K562 (cell line): ENCODE data around the gene DISC1. TPM values are rescaled to one million over a fixed set of nuclear protein-coding genes. Genes with fewer than 3 reads are reported as not detected.

Experiments
- ATAC-seq: fragments of 200-7000 bp; cut with Tn5 transposase; 3 replicates; pipeline ENCODE4 v1.9.1; 2020; ENCODE audit warnings: moderate library complexity
- BruUV-seq: library from RNA; stranded (reverse); fragments of 400-500 nt; replicated peaks from 2 replicates; lab custom pipeline; 2021; lab: Mats Ljungman, UMichigan
- CTCF ChIA-PET: fragments of 300-600 bp; formaldehyde crosslinking; extraction: SDS; loops from one replicate; lab custom pipeline; 2021; ENCODE audit warnings: low intra/inter-chr PET ratio; lab: Yijun Ruan, JAX
- POLR2A ChIA-PET: fragments of 300-600, 350-650 bp; sonication (Branson Sonifier 250); formaldehyde crosslinking; extraction: SDS; loops from one replicate; lab custom pipeline; 2021; ENCODE audit warnings: antibody characterized with exemption, inconsistent platforms; lab: Yijun Ruan, JAX
- DNase-seq, 4 experiments: peaks; one replicate each; pipeline versions ENCODE4 v3.0.0 to v3.0.0-alpha.2; 2011 to 2018; ENCODE audit warnings: low spot score in 3 of 4, mixed read lengths in 3 of 4; ENCODE audit errors: extremely low read depth in 1 of 4
- FAIRE-seq: peaks from 2 replicates; lab custom pipeline; 2011; peaks lifted over from hg19 to GRCh38; lab: Jason Lieb, UNC
- H2AFZ ChIP-seq: 2 replicates; pipeline ENCODE4 v1.6.0; 2011; ENCODE audit warnings: low read depth, low read length, control low read depth, inconsistent platforms
- H3K27ac ChIP-seq: fragments of 200-600 bp; 3 replicates; pipeline ENCODE4 v1.8.0; 2011; ENCODE audit warnings: low read depth, mild to moderate bottlenecking, control low read depth, inconsistent platforms, low read length, moderate library complexity, mixed read lengths; ENCODE audit errors: extremely low read depth
- H3K27me3 ChIP-seq, 2 experiments: fragments of 300-600 bp in 1 of 2; 2 replicates in 1 of 2; 3 replicates in 1 of 2; pipeline versions ENCODE4 v1.6.0 to v1.8.0; 2011; ENCODE audit warnings: inconsistent platforms in 2 of 2, low read length in 2 of 2, mild to moderate bottlenecking in 1 of 2, mixed read lengths in 1 of 2, moderate library complexity in 1 of 2; ENCODE audit not compliant: control insufficient read depth in 2 of 2, insufficient read depth in 2 of 2
- H3K36me3 ChIP-seq: fragments of 300-600 bp; 3 replicates; pipeline ENCODE4 v1.8.0; 2011; ENCODE audit warnings: mild to moderate bottlenecking, low read length, inconsistent platforms; ENCODE audit not compliant: control insufficient read depth, insufficient read depth
- H3K4me1 ChIP-seq, 2 experiments: fragments of 200-600 bp in 1 of 2; replicated peaks in 1 of 2; 2 replicates in 1 of 2; 3 replicates in 1 of 2; pipeline versions ENCODE4 v1.5.1 to v1.8.0; 2011; ENCODE audit warnings: inconsistent platforms in 2 of 2, low read length in 2 of 2, mild to moderate bottlenecking in 1 of 2, mixed read lengths in 1 of 2, moderate library complexity in 1 of 2; ENCODE audit not compliant: control insufficient read depth in 2 of 2, insufficient read depth in 2 of 2
- H3K4me2 ChIP-seq: 2 replicates; pipeline ENCODE4 v1.6.1; 2011; ENCODE audit warnings: low read length, control low read depth, inconsistent platforms, mixed read lengths; ENCODE audit not compliant: insufficient read depth
- H3K4me3 ChIP-seq: fragments of 200-600 bp; sonication (generic), shearing (Covaris generic); 2 replicates; pipeline ENCODE4 v1.5.1; 2016; ENCODE audit warnings: control low read depth, inconsistent platforms
- H3K79me2 ChIP-seq: fragments of 200-600 bp; 3 replicates; pipeline ENCODE4 v1.8.0; 2011; ENCODE audit warnings: low read length, inconsistent platforms; ENCODE audit not compliant: control insufficient read depth, insufficient read depth
- H3K9ac ChIP-seq, 2 experiments: 2 replicates each; pipeline versions ENCODE4 v1.6.0 to v1.6.1; 2011; ENCODE audit warnings: low read depth in 2 of 2, low read length in 2 of 2, control low read depth in 1 of 2, inconsistent platforms in 1 of 2, mild to moderate bottlenecking in 1 of 2, mixed read lengths in 1 of 2; ENCODE audit not compliant: insufficient read depth in 1 of 2
- H3K9me1 ChIP-seq: one replicate; pipeline ENCODE4 v1.6.0; 2011; ENCODE audit warnings: inconsistent platforms, mild to moderate bottlenecking, low read length, moderate library complexity; ENCODE audit not compliant: control insufficient read depth, insufficient read depth
- H3K9me3 ChIP-seq: replicated peaks from 2 replicates; pipeline ENCODE4 v1.5.1; 2011; ENCODE audit warnings: low read depth, low read length, inconsistent platforms; ENCODE audit not compliant: control insufficient read depth, insufficient read depth
- H4K20me1 ChIP-seq: replicated peaks from 2 replicates; pipeline ENCODE4 v1.6.1; 2011; ENCODE audit warnings: low read length, inconsistent platforms, mixed read lengths; ENCODE audit not compliant: control insufficient read depth, insufficient read depth
- ARID4B ChIP-seq: sonication (generic); formaldehyde crosslinking; IDR thresholded peaks from 2 replicates; pipeline ENCODE4 v1.8.0; 2022; ENCODE audit warnings: mild to moderate bottlenecking, missing genetic modification reagents
- C11orf30 ChIP-seq: fragments of 450-650 bp; IDR thresholded peaks from 2 replicates; pipeline ENCODE4 v1.6.1; 2016; ENCODE audit warnings: low read depth, mild to moderate bottlenecking
- CREB1 ChIP-seq, 2 experiments: sonication (generic) in 1 of 2; formaldehyde crosslinking in 1 of 2; IDR thresholded peaks; 2 replicates each; pipeline versions ENCODE4 v1.6.1 to v1.8.0; 2012 to 2022; ENCODE audit warnings: inconsistent platforms in 1 of 2, mild to moderate bottlenecking in 1 of 2, missing genetic modification reagents in 1 of 2, moderate library complexity in 1 of 2
- FOXA1 ChIP-seq: fragments of 450-650 bp; IDR thresholded peaks from 2 replicates; pipeline ENCODE4 v1.6.1; 2016; ENCODE audit warnings: mild to moderate bottlenecking, borderline replicate concordance
- HCFC1 ChIP-seq: IDR thresholded peaks from 2 replicates; pipeline ENCODE4 v1.6.1; 2012; ENCODE audit warnings: low read depth, low read length, improper control_type of control experiment
- JUNB ChIP-seq: fragments of 450-650 bp; formaldehyde crosslinking; conservative IDR thresholded peaks from 2 replicates; pipeline ENCODE4 v1.4.0; 2020; ENCODE audit warnings: mild to moderate bottlenecking
- MTA3 ChIP-seq: fragments of 450-650 bp; formaldehyde crosslinking; IDR thresholded peaks from 2 replicates; pipeline ENCODE4 v1.6.1; 2017; ENCODE audit warnings: mild to moderate bottlenecking, borderline replicate concordance
- POLR2B ChIP-seq: fragments of 450-650 bp; IDR thresholded peaks from 2 replicates; pipeline ENCODE4 v1.6.1; 2018; ENCODE audit warnings: low read depth; ENCODE audit not compliant: partially characterized antibody
- ZBTB26 ChIP-seq: fragments of 450-650 bp; formaldehyde crosslinking; IDR thresholded peaks from 2 replicates; pipeline ENCODE4 v1.4.0; 2022; ENCODE audit warnings: missing genetic modification characterization
- ZNF121 ChIP-seq: sonication (generic); formaldehyde crosslinking; conservative IDR thresholded peaks from 2 replicates; pipeline ENCODE4 v1.8.0; 2022; ENCODE audit warnings: missing genetic modification reagents
- ZNF354B ChIP-seq: fragments of 250-450 bp; sonication (Bioruptor Pico); IDR thresholded peaks from 2 replicates; pipeline ENCODE4 v1.4.0; 2020
- ZNF431 ChIP-seq: sonication (generic); formaldehyde crosslinking; IDR thresholded peaks from 2 replicates; pipeline ENCODE4 v1.8.0; 2022; ENCODE audit warnings: mild to moderate bottlenecking, missing genetic modification reagents
- ZNF592 ChIP-seq: fragments of 450-650 bp; IDR thresholded peaks from 2 replicates; pipeline ENCODE4 v1.6.1; 2017; ENCODE audit warnings: antibody characterized with exemption, mild to moderate bottlenecking
- ZZZ3 ChIP-seq: fragments of 450-650 bp; IDR thresholded peaks from 2 replicates; pipeline ENCODE4 v1.6.1; 2016; ENCODE audit warnings: antibody characterized with exemption, mild to moderate bottlenecking, moderate library complexity
- WGBS: fragments of 100-300 bp; shearing (Covaris generic); methylation state at CpG from one replicate; pipeline ENCODE4 v1.1.6; 2016; ENCODE audit warnings: low coverage, mixed read lengths; ENCODE audit not compliant: insufficient coverage; ENCODE audit errors: missing lambda C conversion rate; 5-methylcytosine and 5-hydroxymethylcytosine counted together
- in situ Hi-C: fragments of 300-500 bp; cut with MboI; formaldehyde crosslinking; loops from 4 replicates; pipeline ENCODE4 v1.15.0; 2018; ENCODE audit warnings: inconsistent platforms, mixed read lengths
- intact Hi-C: fragments of 100-400 bp; cut with micrococcal nuclease; formaldehyde crosslinking; loops from 2 replicates; pipeline ENCODE4 v1.14.2; 2022
- polyA plus RNA-seq, 8 experiments: library from polyadenylated mRNA; depleted of rRNA in 4 of 8; stranded (reverse) in 5 of 8; unstranded in 3 of 8; fragments of >200 nt; fragmentation: Nextera tagmentation in 2 of 8; fragmentation: Illumina TruSeq in 1 of 8; extraction: Ambion mirVana in 2 of 8; extraction: Trizol in 1 of 8; gene quantifications; 2 replicates each; pipeline versions ENCODE4 v1.2.1 to v1.2.3, GENCODE V29; 2011 to 2014; ENCODE audit warnings: inconsistent platforms in 1 of 8, missing spikeins in 1 of 8
- total RNA-seq, 7 experiments: library from RNA; depleted of rRNA in 6 of 7; stranded (reverse); fragments of >200 nt in 6 of 7; fragmentation: Illumina TruSeq in 2 of 7; extraction: Trizol in 2 of 7; gene quantifications; 2 replicates each; pipeline versions ENCODE4 v1.2.1 to v1.2.3, GENCODE V29; 2011 to 2021; ENCODE audit warnings: low replicate concordance in 1 of 7

Gene DISC1
- total and polyA plus RNA-seq, 9 of the 15 experiments (the other 6 are each of a cell fraction or from before 2014, with no cell fraction given) = 0.01 to 0.11 (median 0.08) TPM; not detected in 1

GRCh38 chr1:231584921-231585320 is 41.7 kb upstream of the DISC1 start:
- CTCF ChIA-PET = interaction anchor here (2.7 kb wide), 1 partner anchor 227 kb away, joined by 18 read pairs; no protein-coding TSS in a partner anchor
- no peak overlapping the region for H2AFZ ChIP-seq
- no TSS peak for BruUV-seq
- H3K27ac ChIP-seq = no peak overlapping the region
- FAIRE-seq (no peak), ATAC-seq (no peak), DNase-seq (no peak)
- no peaks in the 10 kb centered on the region for H3K9me1 ChIP-seq
- 16% methylated on average over 5 of the region's 5 CpGs for WGBS
- H3K36me3 ChIP-seq = no peaks in the 10 kb centered on the region
- no peaks in the 10 kb centered on the region for H4K20me1 ChIP-seq
- in situ Hi-C loops = no loop called here
- H3K27me3 ChIP-seq = no peaks in the 10 kb centered on the region
- H3K9ac ChIP-seq = no peak overlapping the region
- POLR2A ChIA-PET = interaction anchor here (0.9 to 1.2 kb wide), 2 partner anchors 10 to 250 kb away, joined by 3 to 5 read pairs; no protein-coding TSS in a partner anchor
- intact Hi-C loops = loop anchor here (1.0 to 5.0 kb wide), 3 partner anchors 103 to 228 kb away; partner anchors contain the start of gene EGLN1
- H3K4me3 ChIP-seq = no peak overlapping the region
- H3K4me2 ChIP-seq = no peak overlapping the region; the same call in 1 of the 2 replicates
- no peaks in the 10 kb centered on the region for H3K79me2 ChIP-seq
- no peaks in the 10 kb centered on the region for H3K9me3 ChIP-seq
- no peaks in the 10 kb centered on the region; a peak in 1 of 5 replicates for H3K4me1 ChIP-seq
- TF ChIP-seq ZNF431 (CRISPR knock-in tag) (no peak), ZNF354B (CRISPR knock-in tag) (no peak), ZNF121 (CRISPR knock-in tag) (no peak), ZBTB26 (CRISPR knock-in tag) (no peak), CREB1 (IDR thresholded peaks at IDR 0.05) (no peak), CREB1 (CRISPR knock-in tag; IDR thresholded peaks at IDR 0.05) (no peak), HCFC1 (no peak), C11orf30 (no peak), ZZZ3 (no peak), POLR2B (no peak), MTA3 (no peak), JUNB (CRISPR knock-in tag) (no peak), FOXA1 (no peak), ZNF592 (no peak), ARID4B (no peak)
